ENCODE data around the gene SIRT5.

The SIRT5 gene

DNA sequence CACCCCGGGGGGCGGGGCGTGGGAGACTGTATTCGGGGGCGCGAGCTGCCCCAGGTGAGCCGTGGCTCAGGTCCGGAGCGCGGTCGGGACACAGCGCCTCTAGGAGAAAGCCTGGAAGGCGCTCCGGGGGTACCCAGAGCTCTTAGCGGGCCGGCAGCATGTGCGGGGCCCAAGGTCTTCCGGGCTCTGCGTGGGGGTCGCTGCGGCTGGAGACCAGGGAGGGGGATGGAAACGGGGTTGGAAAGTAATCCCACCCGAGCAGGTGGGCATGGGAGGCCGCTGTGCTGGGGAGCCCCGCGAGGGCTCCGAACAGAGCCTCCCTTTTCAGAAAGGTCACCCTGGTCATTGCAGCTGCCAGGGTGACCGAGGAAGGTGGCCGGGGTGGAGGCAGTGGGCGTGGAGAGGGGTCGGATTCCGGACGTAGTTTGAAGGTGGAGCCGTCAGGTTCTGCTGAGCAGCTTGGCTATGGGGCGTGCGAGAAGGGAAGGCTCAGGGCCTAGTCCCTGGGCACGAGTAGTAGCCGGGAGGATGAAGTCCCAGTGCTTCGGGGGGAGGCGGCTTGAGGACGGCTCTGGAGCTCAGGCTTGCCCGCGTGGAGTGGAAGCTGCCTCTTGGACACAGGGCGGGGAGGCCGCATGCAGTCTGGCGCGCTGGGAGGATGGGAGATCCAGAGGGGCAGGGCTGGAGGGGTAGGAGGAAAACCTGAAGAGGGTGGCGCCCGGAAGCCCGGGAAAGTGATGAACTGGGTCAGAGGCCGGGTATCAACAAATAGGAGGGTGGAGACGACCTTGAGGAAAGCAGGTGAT lies at the start of gene SIRT5:
TSS of gene SIRT5 (plus strand) at position 31 of the 806 bp plus-strand sequence. CDS start 9,510 bp downstream, outside the sequence.
- DNase-seq = peak; percentile 75

DNA sequence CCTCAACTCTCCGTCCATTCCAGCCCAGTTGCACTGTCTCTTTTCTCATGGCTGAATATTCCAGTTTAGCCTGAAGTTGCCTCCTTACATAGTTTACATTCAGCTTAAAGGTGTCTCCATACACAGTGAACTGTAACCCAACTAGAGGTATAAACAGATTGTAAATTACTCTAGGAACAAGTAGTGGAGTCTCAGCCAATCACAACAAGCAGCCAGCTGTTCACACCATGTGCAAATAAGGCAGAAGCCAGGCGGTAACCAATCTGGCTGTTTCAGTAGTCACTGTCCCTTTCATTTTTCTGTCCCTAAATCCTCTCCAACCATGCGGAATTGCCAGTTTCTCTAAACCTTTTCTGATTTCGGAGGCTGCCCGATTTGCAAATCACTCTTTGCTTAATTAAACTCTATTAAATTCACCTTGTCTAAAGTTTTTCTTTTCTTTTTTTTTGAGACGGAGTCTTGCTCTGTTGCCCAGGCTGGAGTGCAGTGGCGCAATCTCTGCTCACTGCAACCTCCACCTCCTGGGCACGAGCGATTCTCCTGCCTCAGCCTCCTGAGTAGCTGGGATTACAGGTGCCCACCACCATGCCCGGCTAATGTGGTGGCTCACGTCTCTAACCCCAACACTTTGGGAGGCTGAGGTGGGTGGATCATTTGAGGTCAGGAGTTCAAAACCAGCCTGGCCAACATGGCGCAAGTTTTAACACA lies 49.4 kb upstream of the SIRT5 start:
- no peak for DNase-seq

DNA sequence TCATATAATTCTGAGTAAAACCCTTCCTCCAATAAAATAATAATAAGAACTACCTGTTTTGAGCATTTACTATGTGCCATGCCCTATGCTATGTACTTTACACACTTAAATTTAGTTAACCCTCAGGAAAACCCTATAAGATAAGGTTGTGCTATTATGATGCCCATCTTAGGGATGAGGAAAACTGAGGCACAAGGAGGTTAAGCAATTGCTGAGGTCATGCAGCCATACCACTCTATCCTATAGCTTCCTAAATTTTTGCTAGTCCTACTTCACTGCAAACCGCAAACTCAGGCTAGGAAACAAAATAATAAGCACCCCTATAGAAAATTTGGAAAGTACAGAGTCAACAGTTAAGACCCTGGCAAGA lies 48.1 kb upstream of the SIRT5 start:
- no peak for DNase-seq

DNA sequence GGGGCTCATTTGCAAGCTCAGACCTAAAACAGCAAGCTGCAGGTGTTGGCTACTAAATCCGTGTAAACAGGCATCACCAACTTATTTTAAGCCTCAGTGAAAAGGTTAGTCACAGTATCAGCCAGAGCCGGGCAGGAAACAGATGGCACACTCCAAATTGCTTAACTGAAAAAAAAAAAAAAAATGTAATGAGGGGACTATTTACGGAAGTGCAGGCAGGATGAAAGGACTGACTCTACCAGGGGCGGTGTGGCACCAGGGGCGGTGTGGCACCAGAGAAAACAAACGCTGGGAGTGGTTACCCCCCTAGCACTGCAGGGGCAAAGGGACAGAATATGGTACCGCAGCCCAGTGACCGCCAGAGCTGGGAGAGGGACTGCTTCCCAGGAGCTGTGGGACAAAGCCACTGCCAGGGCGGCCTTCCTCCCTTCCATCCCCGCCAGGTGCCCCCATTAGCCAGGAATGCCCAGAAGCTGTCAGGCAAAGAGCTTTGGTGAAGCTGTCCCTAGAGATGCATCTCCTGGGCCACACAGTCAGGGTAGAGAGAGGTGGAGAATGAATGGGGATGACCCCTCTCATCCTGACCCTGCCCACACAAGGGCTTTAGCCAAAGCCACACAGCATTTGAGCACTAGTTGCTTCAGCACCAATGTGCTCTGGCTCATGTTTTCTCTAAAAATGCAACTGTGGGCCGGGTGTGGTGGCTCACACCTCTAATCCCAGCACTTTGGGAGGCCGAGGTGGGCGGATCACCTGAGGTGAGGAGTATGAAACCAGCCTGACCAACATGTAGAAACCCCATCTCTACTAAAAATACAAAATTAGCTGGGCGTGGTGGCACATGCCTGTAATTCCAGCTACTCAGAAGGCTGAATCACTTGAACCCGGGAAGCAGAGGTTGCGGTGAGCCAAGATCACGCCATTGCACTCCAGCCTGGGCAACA lies 47.4 kb upstream of the SIRT5 start:
- peak; percentile 70 for DNase-seq

DNA sequence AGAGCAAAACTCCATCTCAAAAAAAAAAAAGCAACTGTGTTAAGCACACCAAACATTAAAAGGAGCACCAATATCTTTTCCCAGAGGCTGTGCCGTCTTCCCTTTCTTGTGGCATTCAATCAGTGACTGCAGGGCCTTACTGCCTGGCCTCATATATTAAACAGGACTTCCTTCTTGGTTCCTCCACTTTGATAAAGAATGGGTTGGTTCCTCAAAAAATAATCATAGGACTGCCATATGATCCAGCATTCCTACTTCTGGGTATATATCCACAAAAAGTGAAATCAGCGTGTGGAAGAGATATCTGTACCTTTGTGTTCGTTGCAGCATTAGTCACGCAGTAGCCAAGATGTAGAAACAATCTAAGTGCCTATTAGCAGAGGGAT lies 46.7 kb upstream of the SIRT5 start:
- no peak for DNase-seq

DNA sequence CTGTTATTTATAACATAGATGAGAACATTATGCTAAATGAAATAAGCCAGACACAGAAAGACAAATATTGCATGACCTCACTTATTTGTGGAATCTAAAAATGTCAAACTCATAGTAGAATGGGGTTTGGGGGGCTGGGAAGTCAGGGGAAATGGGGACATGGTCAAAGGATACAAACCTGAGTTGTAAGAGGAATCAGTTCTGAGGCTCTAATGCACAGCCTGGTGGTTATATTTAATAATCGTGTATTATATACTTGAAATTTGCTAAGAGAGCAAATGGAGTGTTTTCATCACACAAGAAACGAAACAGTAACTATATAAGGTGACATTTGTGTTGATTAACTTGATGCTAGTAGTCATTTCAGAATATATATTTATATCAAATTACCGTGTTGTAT lies 46.2 kb upstream of the SIRT5 start:
- DNase-seq = no peak

DNA sequence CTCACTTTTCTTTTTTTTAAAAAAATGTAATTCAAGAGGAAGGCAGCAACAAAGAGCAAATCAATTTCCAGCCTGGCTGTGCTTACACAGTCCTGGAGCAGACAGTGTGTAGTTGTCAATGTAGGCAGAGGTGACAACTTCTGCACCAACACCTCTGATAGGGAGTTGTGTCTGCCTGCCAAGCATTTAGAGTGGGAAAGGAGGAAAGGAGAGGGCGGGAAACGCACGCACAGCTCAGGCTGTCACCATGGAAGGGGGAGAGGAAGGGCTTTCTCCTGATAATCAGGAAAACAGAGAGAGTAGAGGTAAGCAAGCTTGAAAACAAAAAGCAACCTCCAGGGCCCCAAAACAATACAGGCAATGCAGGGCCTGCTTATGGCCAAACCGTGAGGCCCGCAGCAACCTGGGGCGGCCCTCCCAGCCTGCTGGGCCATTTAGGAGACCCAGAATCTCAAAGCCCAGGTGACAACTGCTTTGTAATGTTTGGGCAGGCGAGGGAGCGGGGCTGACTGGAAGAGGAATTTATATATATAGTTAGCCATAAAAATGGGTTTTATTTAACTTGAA lies 45.5 kb upstream of the SIRT5 start:
- no peak for DNase-seq

DNA sequence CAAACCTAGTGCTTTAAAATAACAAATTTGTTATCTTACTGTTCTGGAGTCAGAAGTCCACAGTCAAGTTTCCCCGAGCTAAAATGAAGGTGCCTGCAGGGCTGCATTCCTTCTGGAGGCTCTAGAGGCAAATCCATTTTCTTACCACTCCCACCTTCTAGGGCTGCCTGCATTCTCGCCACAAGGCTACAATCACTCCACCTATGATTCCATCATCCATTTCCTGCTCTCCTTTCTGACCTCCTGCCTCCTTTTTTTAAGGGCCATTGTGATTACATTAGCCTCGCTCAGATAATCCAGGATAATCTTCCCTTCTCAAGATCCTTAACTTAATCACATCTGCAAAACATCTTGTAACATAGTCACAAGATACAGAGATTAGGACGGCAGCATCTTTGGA lies 42.4 kb upstream of the SIRT5 start:
- no peak for DNase-seq

DNA sequence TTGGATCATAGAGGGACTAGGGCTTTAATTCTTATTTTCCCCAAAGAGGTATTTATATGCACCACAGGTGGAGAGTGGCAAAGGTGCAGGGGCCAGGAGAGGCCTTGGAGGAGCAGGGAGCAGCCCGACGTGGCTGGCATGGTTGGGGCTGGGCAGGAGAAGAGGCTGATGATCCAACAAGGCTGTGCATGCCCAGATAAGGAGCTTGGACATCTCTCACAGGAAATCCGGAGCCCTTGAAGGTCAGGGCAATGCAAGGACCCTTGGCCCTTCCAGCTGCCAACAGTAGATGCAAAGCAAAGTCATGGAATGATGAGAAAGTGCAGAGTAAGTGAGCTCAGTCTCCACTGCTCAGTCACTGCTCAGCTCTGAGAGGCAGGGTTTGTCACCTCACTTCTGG lies 39.9 kb upstream of the SIRT5 start:
- DNase-seq = no peak

DNA sequence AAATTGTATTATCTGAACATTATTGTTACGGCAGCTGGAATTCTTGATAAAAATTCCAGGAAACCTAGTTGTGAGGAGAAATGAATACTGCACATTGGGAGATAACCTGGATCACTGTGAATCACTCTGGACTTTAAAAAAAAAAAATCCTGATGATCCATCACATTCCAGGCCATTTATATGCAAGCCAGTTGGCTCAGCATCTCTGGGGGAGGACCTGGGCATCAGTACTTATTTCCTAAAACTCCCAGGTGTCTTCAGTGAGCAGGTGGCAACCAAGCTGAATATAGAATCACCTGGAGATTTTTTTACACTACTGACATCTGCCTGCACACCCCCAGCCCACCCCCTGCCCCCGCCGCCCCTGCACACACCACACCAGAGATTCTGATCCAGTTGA lies 39.1 kb upstream of the SIRT5 start:
- no peak for DNase-seq

DNA sequence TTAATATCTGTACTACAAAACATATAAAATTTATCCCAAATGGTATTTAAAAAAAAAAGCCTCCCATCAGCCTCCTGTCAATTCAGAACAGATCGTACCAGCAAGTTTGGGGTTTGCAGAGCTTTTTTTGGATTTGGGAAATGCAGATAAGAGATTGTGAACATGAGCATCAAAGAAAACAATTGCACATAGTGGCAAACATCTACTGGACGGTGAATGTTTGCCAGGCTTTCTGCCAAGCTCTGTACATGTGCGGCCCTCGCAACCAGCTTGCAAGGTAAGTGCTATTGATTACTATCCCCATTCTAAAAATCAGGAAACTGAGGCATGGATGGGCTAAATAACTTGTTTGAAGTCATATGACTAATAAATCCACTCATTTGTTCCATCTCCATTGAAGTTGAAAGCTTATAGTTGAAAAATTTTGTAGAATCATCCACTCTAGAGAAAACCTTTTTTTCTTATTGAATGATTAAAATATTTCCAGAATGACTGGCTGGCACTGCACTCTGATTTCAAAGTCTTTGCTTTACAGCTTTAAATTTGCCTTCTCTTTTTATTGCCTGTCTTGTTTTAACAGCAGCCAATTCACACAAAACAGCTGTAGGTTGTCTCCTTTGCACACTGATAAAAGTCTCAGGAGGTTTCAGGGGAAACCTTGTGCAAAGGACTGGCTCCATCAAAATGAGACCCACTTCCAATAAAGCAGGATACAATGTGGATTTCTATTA lies 37.4 kb upstream of the SIRT5 start:
- DNase-seq = no peak

DNA sequence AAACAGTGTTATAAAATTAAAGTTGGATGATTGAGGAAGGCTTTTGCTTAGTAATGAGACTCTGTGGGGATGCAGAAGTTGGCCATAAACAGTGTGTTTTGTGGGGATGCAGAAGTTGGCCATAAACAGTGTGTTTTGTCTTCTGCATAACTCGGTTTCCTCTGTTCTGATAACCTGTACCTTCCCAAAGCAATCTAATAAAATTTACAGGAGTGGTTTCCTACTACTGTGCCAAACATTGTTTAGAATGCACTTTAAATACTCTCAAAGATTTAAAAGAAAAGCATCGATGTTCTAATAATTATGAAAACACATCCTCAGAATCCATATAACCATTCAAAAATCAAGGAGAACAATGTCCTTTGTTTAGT lies 36.9 kb upstream of the SIRT5 start:
- no peak for DNase-seq

DNA sequence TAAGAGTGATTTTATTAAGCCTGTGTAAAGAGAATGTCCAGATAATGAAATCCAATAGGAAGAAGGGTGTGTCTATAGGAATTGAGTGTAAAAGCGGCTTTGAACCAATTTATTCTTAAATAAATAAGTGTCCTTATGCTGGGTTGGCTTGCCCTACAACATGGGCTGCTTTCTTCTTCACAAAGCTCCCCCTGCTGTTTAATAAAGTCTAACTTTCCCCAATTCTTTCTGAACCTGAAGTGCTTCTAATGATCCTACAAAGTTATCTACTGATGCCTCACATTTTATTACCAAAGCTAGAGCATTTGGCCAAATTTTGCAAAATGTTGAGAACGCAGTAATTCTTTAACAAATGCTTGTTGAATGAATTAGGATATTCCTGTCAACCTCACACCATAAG lies 36.3 kb upstream of the SIRT5 start:
- no peak for DNase-seq

DNA sequence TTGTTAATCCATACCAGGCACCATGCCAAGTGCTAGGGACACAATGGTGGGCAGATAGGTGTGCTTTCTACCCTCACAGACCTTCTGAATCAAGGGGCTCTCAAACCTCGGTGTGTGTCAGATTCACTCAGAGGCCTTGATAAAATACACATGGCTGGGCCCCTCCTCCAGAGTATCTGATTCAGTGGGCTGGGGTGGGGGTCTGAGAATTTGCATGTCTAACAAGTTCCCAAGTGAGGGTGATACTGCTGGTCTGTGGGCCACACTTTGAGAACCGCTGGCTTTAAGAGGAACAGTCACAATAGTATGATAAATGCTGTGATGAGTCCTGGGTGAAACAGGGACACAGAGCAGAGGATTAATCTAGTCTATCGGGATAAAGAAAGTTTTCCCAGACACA lies 35.8 kb upstream of the SIRT5 start:
- DNase-seq = no peak

DNA sequence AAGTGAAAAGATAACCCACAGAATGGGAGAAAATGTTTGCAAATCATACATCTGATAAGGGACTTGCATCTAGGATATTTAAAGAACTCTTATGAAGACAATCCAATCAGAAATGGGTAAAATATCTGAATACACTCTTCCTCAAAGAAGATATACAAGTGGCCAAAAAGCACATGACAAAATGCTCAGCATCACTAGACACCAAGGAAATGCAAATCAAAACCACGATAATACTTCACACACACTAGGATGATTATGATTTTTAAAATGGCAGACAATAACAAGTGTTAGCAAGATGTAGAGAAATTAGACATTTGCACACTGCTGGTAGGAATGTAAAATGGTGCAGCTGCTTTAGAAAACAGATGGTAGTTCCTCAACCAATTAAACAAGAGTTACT lies 34.8 kb upstream of the SIRT5 start:
- no peak for DNase-seq

DNA sequence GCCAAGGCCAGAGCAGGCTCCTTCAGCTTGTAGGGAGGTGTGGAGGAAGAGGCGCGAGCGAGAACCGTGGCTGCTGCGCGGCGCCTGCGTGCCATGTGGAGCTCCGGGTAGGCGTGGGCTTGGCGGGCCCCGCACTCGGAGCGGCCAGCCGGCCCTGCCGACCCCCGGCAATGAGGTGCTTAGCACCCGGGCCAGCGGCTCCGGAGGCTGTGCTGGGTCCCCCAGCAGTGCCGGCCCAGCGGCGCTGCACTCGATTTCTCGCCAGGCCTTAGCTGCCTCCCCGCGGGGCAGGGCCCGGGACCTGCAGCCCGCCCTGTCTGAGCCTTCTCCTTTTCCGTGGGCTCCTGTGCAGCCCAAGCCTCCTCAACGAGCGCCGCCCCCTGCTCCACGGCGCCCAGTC lies 32.9 kb upstream of the SIRT5 start:
- DNase-seq = no peak

DNA sequence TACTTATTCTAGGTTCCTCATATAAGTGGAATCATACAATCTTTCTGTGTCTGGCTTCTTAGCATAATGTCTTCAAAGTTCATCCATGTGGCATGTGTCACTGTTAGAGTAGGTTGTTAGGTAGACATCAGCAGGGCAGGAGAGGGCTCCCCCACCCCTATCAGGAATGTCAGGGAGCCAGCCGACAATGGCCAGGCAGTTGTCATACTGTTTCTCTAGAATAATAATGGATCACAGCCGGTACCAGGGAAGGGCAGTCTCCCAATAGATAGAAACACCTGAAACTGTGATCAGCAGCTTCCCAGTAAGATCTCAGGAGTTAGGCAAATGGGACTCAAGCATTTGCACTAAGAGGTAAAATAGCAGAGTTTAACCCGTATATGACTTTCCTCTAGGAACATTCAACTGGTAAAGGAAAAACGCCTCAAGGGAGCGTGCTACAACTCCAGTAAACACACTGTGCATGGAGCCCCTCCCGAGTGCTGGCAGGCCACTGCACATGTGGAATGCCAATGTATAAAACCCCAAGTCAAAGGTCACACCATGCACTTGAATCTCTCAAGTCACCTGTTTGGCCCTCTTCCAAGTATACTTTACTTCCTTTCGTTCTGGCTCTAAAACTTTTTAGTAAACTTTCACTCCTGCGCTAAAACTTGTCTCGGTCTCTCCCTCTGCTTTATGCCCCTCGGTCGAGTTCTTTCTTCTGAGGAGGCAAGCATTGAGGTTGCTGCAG lies 29.8 kb upstream of the SIRT5 start:
- no peak for DNase-seq

DNA sequence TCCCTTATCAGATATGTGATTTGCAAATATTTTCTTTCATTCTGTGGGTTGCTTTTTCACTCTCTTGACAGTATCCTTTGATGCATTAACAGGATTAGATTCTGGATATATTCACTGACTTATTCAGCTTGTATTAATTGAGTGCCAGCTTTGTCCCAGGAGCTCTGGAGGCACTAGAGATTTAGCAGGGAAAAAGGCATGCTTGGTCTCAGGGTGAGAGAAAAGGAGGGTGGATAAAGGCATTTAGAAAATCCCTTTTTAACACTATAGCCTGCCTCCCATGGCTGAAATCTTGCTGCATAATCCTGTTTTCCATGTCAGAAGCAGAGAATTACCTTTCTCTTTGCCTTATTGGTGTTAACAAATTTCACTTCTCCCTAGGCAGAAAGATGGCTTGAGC lies 28.5 kb upstream of the SIRT5 start:
- no peak for DNase-seq

DNA sequence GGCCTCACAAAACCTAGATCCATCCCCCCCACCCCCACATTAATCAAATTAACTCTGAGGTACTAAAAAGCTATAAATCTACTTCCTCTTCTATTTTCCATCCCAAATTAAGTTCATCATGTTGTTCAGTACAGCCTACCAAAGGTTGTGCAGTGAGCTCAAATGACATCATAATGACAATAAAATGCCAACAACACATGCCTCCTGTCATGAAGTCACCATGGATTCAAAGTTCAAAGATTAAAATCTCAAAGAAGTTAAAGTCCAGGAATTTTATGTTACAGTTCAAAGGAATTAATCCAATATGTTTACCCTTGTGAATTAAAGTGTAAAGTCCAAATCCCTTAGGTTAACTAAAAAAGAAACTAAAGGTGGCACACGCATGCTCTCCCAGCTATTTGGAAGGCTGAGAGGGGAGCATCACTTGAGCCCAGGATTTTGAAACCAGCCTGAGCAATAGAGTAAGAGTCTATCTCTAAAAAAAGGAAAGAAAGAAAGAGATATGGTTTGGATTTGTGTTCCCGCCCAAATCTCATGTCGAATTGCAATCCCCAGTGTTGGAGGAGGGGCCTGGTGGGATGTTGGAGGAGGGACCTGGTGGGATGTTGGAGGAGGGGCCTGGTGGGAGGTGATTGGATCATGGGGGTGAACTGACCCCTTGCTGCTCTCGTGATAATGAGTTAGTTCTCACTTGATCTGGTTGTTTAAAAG lies 25.7 kb upstream of the SIRT5 start:
- no peak for DNase-seq

DNA sequence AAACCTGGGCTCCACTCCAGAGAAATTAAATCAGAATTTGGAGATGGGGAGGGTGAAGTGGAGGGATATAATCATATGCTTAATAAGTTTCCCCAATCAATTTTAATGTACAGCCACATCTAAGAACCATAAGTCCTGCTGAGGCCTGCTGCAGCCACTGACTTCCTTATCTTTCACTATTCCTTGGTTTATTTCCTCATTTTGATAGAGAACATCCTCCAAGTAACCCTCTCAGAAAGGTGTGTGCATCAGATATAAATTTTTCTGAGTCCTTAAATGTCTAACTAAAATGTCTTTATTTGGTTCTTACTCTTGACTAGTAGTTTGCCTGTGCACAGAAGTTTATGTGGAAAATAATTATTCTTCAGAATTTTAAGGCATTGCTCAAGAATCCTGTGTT lies 23.7 kb upstream of the SIRT5 start:
- no peak for DNase-seq

DNA sequence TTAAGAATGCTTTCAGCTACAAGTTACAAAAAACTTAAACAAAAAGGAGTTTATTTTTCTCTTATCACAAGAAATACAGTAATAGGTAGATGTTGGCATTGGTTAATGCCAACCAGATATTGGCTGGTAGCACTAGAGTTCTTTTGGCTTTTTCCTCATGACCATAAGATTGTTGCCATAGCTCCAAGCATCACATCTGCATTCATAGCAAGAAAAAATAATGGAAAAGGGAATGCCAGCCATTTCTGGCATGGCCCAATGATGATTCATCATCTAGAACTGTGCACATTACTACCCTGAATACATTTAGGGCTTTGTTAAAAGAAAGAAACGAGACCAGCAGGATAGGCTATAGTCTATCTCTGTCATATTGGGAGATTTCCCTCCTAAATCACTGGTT lies 20.8 kb upstream of the SIRT5 start:
- DNase-seq = no peak

Measured in CD4-positive, alpha-beta T cell treated with Interferon gamma for 1 hour (primary cell).